KBM-7 (cell line): ENCODE measurements around the gene NDUFB4.
"Not testable (repeated sequence)": the region's sequence is repeated elsewhere in the genome, so short reads cannot be mapped to it uniquely, and the experiment has no call there.

Experiments used
- DNase-seq: peaks from one replicate; pipeline ENCODE4 v3.0.0-alpha.2; 2015
- in situ Hi-C: fragments of 300-500 bp; cut with MboI; formaldehyde crosslinking; loops from 2 replicates; pipeline ENCODE4 v1.14.3; 2020; ENCODE audit warnings: low sequenced_read_pairs, low pct_unique_long_range_greater_than_20kb, mixed read lengths

The NDUFB4 gene

DNA sequence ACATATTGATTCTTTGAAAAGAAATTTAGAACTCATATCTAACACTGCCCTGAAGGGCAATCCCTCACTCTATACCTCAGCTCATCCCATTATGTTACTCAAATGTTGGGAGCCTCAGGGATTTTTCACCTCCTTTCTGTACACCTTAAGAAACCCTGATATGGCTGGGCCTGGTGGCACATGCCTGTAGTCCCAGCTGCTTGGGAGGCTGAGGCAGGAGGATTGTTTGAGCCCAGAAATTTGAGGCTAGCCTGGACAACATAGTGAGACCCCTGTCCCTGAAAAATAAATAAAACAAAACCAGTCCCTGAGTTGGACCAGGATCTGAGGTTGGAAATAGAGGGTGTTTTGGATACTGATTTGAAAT, 27.6 kb downstream of the NDUFB4 start:
- no peak for DNase-seq
- in situ Hi-C loops: no loop called here

DNA sequence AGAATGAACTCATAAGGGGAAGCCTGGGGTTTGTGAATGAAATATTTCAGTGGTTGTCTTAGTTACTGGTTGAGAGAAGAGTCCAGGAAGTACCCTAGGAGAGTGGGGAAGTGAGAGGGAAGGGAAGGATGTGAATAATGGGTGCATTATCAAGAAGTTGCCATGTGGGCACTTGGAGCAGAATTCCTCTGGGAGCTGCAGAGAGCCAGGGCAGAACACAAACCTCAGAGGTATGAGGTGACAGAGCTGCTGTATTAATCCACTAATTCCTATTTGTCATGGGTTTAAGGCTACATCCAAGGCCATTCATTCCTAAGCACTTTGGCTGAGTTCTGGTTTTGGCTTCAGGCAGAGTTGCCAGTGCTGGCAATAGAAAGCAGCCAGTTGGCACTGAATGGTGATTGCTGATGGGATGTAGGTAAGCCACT, 29.0 kb downstream of the NDUFB4 start:
- in situ Hi-C loops: no loop called here

DNA sequence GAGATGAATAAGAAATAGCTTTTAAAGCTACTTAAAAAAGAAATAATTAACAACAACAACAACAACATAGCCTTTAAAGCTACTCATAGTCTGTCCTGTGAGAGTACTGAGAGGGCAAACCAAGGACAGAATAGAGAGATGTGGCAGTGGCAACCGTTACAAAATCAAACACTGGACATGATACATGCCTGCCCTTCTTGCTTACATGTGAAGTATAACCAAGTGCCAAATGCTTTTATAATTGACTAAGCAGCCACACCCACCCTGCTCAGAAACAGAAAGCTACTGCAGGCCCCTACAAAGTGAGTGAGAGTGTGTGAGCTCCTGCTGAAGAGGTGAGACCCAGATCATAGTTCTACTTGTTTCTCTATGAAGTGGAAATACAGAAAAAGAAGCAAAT, 38.4 kb downstream of the NDUFB4 start:
- in situ Hi-C loops: no loop called here
- DNase-seq: no peak

More for the DNA sequence above, 29.0 kb downstream of the NDUFB4 start:
- DNase-seq: no peak

DNA sequence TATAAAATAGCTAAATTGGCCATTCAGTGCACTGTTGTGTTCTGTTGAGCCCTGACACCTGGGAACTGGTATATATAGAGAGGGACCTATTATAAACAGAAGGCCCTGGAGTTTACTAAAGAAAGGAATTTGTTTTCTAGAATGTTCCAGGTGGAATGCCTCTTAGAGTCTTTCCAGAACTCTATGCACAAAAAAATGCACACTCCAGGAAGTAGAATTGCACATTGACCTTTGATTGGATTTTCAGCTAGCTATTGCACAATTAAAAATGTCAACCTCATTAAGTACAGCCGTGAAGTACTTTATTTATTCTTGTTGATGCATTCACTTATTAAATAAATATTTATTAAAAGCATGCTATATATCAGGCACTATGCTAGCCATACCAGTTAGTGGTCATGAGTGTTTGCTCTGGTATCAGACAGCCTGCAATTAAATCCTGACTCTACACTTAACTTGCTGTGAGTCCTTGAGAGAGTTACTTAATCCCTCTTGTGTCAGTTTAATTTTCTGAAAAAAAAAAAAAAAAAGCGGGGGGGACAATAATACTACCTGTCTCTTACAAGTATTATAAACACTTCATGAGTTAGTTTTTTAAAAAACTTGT, 40.8 kb downstream of the NDUFB4 start:
- no peak for DNase-seq
- in situ Hi-C loops: no loop called here

DNA sequence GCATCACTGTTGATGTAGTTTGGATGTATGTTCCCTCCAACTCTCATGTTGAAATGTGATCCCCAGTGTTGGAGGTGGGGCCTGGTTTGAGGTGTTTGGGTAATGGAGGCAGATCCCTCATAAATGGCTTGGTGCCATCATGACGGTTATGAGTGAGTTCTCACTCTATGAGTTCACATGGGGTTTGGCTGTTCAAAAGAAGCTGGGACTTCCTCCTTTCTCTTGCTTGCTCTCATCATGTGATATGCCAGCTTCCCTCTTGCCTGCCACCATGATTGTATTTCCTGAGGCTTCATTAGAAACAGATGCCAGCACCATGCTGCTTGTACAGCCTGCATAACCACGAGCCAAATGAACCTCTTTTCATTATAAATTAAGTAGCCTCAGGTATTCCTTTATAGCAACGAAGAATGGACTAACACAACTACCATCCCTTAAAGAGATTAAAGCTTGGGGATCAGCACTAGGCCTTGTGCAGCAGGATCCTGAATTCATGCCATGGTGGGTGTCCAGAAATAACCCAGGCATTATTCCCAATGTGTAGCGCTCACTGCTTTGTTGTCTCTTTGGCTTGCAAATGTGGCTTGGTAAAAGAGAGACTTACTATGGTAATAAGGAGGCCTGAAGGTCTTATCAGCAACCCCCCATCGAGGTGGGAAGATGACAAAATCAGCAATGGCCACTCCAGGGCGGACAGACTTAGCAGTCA, 41.9 kb downstream of the NDUFB4 start:
- peak; percentile 57 for DNase-seq

DNA sequence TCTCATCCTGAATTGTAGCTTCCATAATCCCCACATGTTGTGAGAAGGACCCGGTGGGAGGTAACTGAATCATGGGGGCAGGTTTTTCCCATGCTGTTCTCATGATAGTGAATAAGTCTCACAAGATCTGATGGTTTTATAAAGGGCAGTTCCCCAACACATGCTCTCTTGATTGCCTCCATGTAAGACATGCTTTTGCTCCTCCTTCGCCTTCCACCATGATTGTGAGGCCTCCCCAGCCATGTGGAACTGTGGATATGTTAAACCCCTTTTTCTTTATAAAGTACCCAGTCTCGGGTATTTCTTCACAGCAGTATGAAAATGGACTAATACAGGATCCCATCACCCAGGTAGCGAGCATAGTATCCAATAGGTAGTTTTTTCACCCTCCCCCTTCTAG, 42.7 kb downstream of the NDUFB4 start:
- DNase-seq, in situ Hi-C loops: not testable (repeated sequence)

More for the DNA sequence above, 41.9 kb downstream of the NDUFB4 start:
- in situ Hi-C loops: no loop called here

DNA sequence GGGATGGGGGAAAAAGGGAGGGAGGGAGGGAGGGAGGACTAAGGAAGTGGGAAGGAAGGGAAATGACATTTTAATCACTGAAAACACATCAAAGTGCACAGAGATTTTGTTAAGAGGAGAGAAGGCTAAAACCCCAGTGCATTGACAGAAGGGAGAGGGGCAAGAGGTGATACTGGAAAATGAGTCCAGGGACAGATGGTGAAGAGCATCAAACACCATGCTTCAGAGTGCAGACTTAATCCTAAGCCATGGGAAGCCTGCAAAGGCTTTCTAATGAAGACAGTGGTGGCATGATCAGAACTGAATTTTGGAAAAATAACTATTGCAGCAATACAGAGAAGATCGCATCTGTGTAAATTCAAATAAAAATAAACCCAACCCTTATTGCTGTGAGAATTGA, 44.1 kb downstream of the NDUFB4 start:
- in situ Hi-C loops: no loop called here
- no peak for DNase-seq

DNA sequence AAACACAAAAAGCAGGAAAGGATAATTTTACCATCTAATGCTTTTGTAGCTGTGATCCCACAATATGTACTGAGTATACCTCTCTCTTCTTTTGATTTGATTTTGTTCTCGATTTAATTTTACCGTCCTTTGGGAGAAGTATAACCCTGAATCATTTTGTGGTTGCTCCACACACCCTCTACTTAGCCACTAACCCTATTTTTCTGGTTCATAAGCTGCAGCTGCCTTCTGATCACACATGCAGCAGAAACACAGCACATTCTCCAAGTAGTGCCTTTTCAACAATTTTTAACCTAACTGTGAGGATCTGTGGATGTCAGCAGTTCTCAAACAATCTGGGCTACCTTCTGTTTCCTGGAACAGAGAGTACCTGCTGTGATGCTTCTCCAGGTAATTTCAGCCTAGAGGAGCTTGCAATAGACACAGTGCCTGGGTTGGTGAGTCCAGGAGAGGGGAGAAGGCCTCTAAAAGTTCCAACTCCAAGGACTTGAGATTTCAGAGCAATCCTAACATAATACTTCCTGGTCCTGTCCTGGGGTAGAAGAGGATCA, 45.6 kb downstream of the NDUFB4 start:
- DNase-seq: no peak
- in situ Hi-C loops: no loop called here

DNA sequence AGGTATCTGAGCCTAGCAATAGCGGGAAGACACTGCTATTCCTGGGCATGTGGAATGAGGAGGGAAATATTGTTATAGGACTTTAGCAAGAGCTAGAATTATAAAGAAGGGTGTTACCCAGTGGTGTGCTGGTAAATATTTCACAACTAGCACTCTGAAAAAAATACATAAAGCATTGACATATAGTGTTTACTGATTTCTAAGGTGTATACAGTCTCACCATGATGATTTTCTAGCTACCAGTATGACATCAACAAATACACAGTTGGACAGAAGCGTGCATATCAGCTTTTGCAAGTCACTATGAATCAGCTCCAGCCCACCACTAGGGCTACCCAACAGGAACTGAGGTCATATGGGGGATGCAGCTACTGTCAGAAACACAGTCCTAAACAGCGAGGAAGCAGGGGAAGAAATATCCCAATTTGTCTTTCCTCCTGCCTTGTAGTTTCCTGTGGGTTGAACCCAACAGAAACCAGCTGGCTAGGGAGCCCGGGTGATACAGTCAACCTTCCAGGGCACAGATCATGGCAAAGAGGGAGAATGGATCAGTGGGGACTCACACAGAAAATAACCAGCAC, 46.3 kb downstream of the NDUFB4 start:
- peak; percentile 84 for DNase-seq
- in situ Hi-C loops: no loop called here

DNA sequence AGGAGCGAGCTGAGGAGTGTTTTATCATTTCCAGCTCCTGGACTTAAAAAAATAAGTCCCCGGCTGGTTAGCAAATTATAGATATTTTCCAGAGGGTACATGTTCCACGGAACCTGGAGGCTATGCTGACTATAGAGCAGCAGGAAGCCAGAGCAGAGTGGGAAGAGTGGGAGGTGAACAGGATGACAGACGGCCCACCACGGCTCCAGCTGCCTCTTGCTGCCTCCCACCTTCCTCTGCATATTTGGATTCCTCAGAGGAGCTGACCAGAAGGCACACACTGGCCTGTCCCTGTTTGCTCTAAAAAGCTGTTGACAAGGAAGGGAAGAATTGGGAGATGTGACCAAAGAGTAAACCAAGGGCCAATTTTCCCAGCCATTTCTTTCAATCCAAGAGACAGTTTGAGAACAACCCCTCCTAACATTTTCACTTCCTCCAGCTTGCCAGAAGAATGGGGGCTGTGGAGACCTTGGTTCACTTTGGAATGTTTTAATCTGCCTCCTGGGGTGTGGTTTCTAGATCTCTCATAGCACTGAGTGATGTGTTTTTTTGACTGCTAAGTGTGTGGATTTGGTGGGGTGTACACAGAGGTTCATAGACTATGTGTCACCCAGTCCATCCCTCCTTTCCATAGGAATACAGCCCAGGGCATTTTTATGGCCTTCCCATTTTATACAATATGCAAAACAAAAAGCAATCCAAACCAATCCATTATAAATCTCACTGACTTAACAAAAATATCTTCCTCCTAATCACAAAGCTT, 49.1 kb downstream of the NDUFB4 start:
- in situ Hi-C loops: no loop called here
- peak; percentile 66 for DNase-seq

DNA sequence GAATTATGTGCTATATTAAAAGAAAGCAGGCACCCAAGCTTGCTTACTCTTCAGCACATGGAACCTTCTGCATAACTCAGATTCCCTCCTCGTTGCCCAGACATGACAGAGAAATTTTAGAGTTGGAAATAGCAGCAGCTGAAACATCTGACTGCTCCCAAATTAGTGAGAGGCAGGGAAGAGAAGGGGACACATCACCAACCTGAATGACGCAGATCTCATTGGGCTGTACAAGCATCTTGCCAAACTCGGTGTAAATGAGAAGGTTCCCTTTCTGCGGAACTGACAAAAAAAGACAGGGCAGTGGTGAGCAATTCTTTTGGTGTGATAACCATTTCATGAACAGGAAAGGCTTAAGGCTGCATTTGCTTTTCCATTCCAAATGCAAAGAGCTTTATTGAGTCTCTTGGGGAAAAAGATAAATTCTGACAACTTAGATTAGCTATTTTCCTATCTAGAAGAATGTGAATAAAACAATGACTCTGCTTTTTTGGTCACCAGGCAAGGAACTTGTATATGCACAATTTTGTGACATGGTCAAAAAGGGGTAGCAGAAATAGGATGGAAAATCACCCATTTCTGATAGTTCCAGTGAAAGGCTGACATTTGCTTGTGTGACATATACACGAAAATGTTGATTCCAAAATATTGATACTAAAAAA, 50.8 kb downstream of the NDUFB4 start:
- in situ Hi-C loops: no loop called here

DNA sequence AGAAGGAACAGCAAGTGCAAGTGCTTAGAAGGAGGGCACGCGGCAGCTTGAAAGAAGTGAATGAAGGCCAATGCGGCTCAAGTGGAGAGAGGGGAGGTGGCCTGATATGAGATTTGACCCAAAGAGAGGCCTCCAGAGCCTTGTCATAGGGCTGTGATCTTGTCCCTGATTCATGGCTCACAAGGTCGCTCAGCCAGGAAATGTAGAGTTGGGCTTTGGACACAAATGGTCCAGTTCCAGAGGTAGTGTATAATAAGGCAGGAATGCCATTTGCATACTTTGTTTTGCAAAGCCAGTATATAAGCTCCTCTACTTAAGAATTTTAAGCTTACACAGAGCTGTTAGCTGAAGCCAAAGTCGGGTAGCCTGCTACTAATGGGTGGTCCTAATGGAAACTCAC, 52.2 kb downstream of the NDUFB4 start:
- DNase-seq: no peak
- in situ Hi-C loops: no loop called here

More for the DNA sequence above, 50.8 kb downstream of the NDUFB4 start:
- DNase-seq: no peak

DNA sequence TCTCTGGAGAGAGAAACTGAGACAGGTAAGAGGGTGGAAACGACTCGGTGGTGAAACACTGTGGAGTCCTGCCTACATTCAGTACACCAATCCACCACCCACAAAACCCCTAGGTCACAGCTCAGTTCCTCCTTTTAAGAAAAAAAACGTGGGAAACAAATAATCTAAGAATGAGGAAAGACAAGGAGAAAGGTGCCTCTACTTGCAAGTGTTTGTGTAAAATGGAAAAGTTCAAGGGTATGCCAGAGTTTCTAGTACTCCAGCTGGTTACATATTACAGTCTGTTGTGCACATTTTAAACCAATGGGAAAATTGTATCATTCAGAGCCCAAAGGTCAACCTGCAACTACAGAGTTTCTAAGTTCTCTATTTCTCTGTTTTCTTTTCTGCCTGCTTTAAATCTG, 53.7 kb downstream of the NDUFB4 start:
- DNase-seq: peak; percentile 41

DNA sequence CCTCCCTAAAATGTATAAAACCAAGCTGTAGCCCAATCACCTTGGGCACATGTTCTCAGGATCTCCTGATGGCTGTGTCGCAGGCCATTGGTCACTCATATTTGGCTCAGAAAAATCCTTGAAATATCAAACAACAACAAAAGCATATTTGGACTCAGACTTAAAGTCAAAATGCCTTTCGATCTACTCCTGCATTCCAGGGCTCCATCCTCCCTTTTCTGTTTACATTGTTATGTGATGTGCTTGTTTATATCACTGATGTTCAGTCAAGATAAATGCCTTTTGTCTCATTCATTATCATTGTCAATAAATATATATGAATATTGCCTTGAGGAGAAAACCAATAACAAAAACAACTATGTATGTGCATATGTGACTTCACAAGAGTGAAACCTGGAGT, 54.2 kb downstream of the NDUFB4 start:
- in situ Hi-C loops: no loop called here
- DNase-seq: no peak

More for the DNA sequence above, 53.7 kb downstream of the NDUFB4 start:
- in situ Hi-C loops: no loop called here
